Suprapubic skin (tissue), 4 donors: ENCODE measurements around the gene IFIT3. TPM values are rescaled to one million over a fixed set of nuclear protein-coding genes. Genes with fewer than 3 reads are reported as not detected.
"Not testable (repeated sequence)": the region's sequence is repeated elsewhere in the genome, so short reads cannot be mapped to it uniquely, and the experiment has no call there.

Experiments
- DNase-seq, 2 donors: peaks; one replicate each; pipeline ENCODE4 v3.0.0-alpha.2; 2019; ENCODE audit warnings: low spot score in 2 of 2
- H3K27ac ChIP-seq: fragments of 200-600 bp; sonication (generic); one replicate; pipeline ENCODE4 v1.5.1; 2019
- H3K27me3 ChIP-seq: fragments of 200-600 bp; sonication (generic); one replicate; pipeline ENCODE4 v1.5.1; 2019
- H3K36me3 ChIP-seq: fragments of 200-600 bp; sonication (generic); one replicate; pipeline ENCODE4 v1.5.1; 2019
- H3K4me1 ChIP-seq: fragments of 200-600 bp; sonication (generic); one replicate; pipeline ENCODE4 v1.5.1; 2019
- H3K4me3 ChIP-seq: fragments of 200-600 bp; sonication (generic); one replicate; pipeline ENCODE4 v1.5.1; 2019; ENCODE audit warnings: mild to moderate bottlenecking
- H3K9me3 ChIP-seq: fragments of 200-600 bp; sonication (generic); one replicate; pipeline ENCODE4 v1.5.1; 2019
- CTCF ChIP-seq, 2 donors: fragments of 200-600 bp in 1 of 2; fragments of 450-650 bp in 1 of 2; sonication (generic) in 1 of 2; IDR thresholded peaks; one replicate each; pipeline ENCODE4 v1.5.1; 2016 to 2019; ENCODE audit warnings: antibody characterized with exemption in 2 of 2, mild to moderate bottlenecking in 1 of 2, moderate library complexity in 1 of 2
- EP300 ChIP-seq: sonication (generic); formaldehyde crosslinking; IDR thresholded peaks from one replicate; pipeline ENCODE4 v1.6.1; 2017; ENCODE audit warnings: antibody characterized with exemption
- POLR2A ChIP-seq, 2 donors: fragments of 450-650 bp; IDR thresholded peaks; one replicate each; pipeline ENCODE4 v1.6.1; 2017; ENCODE audit warnings: antibody characterized with exemption in 2 of 2, mild to moderate bottlenecking in 2 of 2, moderate library complexity in 2 of 2
- POLR2AphosphoS5 ChIP-seq, 3 donors: sonication (generic); formaldehyde crosslinking; IDR thresholded peaks; one replicate each; pipeline ENCODE4 v1.6.1; 2017; ENCODE audit warnings: antibody characterized with exemption in 3 of 3
- WGBS: methylation state at CpG from one replicate; pipeline ENCODE4 v1.1.5; 2018; 5-methylcytosine and 5-hydroxymethylcytosine counted together
- total RNA-seq, 4 donors: library from RNA; depleted of rRNA; stranded (reverse); fragments of >200 nt; gene quantifications; one replicate each; pipeline ENCODE4 v1.1.0, GENCODE V29; 2016

Gene IFIT3
- total RNA-seq, 4 donors from 2014 or later: 1.5 to 4.9 (median 2.1) TPM

GRCh38 chr10:89329151-89329550 is 1.4 kb downstream of the IFIT3 start:
- TF ChIP-seq EP300: no peak
- no peak for TF ChIP-seq POLR2A (IDR thresholded peaks at IDR 0.05)
- no peak for TF ChIP-seq POLR2AphosphoS5 (IDR thresholded peaks at IDR 0.05)
- TF ChIP-seq CTCF (IDR thresholded peaks at IDR 0.05): no peak
- Histone ChIP-seq H3K27ac (no peak overlapping the region), H3K36me3 (no peaks in the 10 kb centered on the region), H3K9me3 (no peaks in the 10 kb centered on the region), H3K27me3 (no peaks in the 10 kb centered on the region), H3K4me1 (peaks cover 54% of the 10 kb centered on the region), H3K4me3 (no peak overlapping the region)
- DNase-seq: no peak
- 93% methylated on average over 2 of the region's 2 CpGs for WGBS

- peaks cover 61% of the 10 kb centered on the region for H3K4me1 ChIP-seq
Observed at GRCh38 chr10:89330014-89330413, 2.2 kb downstream of the IFIT3 start.

GRCh38 chr10:89330537-89331212 is 2.9 kb downstream of the IFIT3 start:
- no peak for DNase-seq
- no peak for TF ChIP-seq CTCF (IDR thresholded peaks at IDR 0.05)
- TF ChIP-seq EP300: no peak
- TF ChIP-seq POLR2AphosphoS5 (IDR thresholded peaks at IDR 0.05): no peak
- TF ChIP-seq POLR2A (IDR thresholded peaks at IDR 0.05): no peak
- Histone ChIP-seq H3K4me1 (peaks cover 63% of the 10 kb centered on the region), H3K27me3 (no peaks in the 10 kb centered on the region), H3K4me3 (no peak overlapping the region), H3K36me3 (no peaks in the 10 kb centered on the region), H3K27ac (no peak overlapping the region), H3K9me3 (no peaks in the 10 kb centered on the region)

More at GRCh38 chr10:89330014-89330413, 2.2 kb downstream of the IFIT3 start:
- DNase-seq, H3K27ac ChIP-seq, H3K9me3 ChIP-seq, H3K4me3 ChIP-seq, H3K27me3 ChIP-seq, H3K36me3 ChIP-seq: not testable (repeated sequence)
- 57% methylated on average over 3 of the region's 3 CpGs for WGBS

GRCh38 chr10:89331487-89332122 is 3.8 kb downstream of the IFIT3 start:
- H3K4me3 ChIP-seq: peak overlapping the region; percentile 42
- not testable (repeated sequence) for H3K27me3 ChIP-seq, H3K36me3 ChIP-seq, H3K9me3 ChIP-seq, DNase-seq
- peak overlapping the region; percentile 53 for H3K27ac ChIP-seq
- WGBS: 82% methylated on average over 14 of the region's 14 CpGs
- peaks cover 63% of the 10 kb centered on the region for H3K4me1 ChIP-seq

- H3K27me3 ChIP-seq: no peaks in the 10 kb centered on the region
- DNase-seq: no peak
- TF ChIP-seq POLR2A (IDR thresholded peaks at IDR 0.05): no peak
- no peak for TF ChIP-seq POLR2AphosphoS5 (IDR thresholded peaks at IDR 0.05)
- TF ChIP-seq EP300: no peak
- no peak for TF ChIP-seq CTCF (IDR thresholded peaks at IDR 0.05)
- H3K4me3 ChIP-seq: peak overlapping the region; percentile 42
- H3K9me3 ChIP-seq: no peaks in the 10 kb centered on the region
- H3K4me1 ChIP-seq: peaks cover 67% of the 10 kb centered on the region
- H3K36me3 ChIP-seq: no peaks in the 10 kb centered on the region
- WGBS: 12% methylated on average over 5 of the region's 5 CpGs
- H3K27ac ChIP-seq: peak overlapping the region; percentile 53
Observed at GRCh38 chr10:89332123-89332633, 4.4 kb downstream of the IFIT3 start.

- no peak for DNase-seq
- H3K4me1 ChIP-seq: peaks cover 51% of the 10 kb centered on the region
- no peak overlapping the region for H3K27ac ChIP-seq
- H3K9me3 ChIP-seq: no peaks in the 10 kb centered on the region
- no peak for TF ChIP-seq EP300
- TF ChIP-seq POLR2A (IDR thresholded peaks at IDR 0.05): no peak
- TF ChIP-seq POLR2AphosphoS5 (IDR thresholded peaks at IDR 0.05): no peak
- no peak for TF ChIP-seq CTCF (IDR thresholded peaks at IDR 0.05)
- peaks cover 15% of the 10 kb centered on the region for H3K36me3 ChIP-seq
- no peak overlapping the region for H3K4me3 ChIP-seq
- 90% methylated on average over 3 of the region's 3 CpGs for WGBS
- H3K27me3 ChIP-seq: no peaks in the 10 kb centered on the region
Observed at GRCh38 chr10:89335226-89335625, 7.4 kb downstream of the IFIT3 start.
